Measurements from ENCODE around the gene VPREB3.

VPREB3 gene

DNA sequence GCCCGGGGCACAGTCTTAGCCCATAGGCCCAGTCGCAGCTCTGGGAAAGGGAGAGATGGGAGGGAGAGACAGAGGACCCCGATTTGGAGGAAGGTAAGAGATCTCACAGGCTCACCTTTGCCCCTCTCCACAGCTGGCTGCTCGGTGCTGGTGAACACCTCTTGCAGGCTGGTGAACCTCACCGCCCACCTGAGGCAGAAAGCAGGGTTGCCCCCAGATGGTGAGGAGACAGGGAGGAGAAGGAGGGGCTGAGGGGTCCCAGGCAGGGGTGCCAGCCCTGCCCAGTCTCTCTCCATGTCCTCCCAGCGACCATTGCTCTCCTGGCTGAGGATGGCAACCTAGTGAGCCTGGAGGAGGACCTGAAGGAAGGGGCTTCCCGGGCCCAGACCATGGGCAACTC lies 9.7 kb upstream of the VPREB3 start:
- no peak for DNase-seq

DNA sequence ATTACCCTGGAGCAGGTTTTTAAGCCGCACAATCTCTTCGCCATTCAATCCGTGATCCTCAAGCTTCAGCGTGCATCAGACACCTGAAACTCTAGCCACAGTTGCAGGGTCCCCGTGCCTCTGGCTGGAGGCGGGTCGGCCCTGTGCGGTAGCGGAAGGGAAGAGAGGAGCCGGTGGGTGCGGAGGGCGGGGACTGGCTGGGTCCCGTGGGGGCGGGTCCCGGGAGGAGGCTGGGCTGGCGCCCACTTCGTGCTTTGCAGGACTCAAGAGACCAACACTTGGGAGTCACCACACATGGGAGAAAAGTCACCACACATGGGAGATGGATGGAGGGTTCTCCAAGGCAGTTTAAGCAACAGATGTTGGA lies 9.3 kb upstream of the VPREB3 start:
- DNase-seq = peak in 1 of 2 donors; percentile 28

DNA sequence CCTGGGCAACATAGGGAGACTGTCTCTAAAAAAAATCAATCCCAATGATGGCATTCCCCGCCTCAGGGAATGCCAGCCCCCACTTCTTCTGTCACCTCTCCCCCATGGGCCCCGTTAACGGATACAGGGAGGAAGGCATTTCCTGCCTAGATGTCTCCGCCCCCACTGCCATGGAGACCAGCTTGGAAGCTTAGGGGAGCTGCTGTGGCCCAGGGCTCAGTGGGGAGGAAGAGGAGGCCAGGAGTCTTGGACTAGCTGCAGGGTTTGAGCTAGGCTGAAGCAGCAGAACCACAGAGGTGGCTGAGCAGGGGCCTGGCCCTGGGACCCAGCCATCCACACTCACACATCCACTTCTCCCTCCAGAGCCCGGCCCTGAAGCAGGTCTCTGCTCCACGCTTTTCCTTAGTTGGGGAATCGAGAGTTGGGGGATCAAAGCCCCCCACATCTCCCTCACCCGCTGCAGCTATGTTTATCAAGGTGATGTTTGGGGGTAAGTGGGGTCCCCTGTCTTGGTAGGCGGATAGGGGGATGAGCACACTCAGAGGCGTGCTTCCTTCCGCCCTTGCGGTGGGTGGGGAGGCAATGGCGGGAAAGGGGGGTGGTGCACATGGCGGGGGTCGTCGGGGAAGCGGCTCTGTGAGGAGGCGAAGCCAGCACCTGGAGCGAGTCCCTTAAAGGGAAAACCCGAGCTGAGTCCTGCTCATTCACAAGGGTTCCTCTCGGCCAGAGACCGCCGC lies 8.8 kb upstream of the VPREB3 start, which contains the start of gene C22orf15:
Gene C22orf15, plus strand, starts transcription at position 149 of the 737 bp plus-strand sequence. Its CDS starts 317 bp downstream, at position 466.
- DNase-seq = no peak

DNA sequence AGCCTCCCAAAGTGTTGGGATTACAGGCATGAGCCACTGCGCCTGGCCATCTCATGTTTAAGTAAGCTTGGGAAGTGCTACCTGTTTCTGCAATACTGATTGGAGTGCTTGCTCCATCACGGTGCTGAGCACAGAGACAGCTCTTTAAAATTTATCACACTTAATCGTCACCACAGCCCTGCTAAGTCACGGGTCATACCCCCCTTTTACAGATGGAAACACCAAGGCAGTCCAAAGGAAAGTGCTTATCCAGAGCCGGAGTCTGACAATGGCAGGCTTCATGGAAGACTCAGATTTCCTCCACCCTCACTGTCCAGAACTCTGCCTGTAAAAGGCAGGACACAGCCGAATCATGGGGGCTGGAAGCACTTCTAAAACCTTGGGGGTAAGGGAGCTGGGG lies 5.8 kb upstream of the VPREB3 start:
- DNase-seq = no peak

DNA sequence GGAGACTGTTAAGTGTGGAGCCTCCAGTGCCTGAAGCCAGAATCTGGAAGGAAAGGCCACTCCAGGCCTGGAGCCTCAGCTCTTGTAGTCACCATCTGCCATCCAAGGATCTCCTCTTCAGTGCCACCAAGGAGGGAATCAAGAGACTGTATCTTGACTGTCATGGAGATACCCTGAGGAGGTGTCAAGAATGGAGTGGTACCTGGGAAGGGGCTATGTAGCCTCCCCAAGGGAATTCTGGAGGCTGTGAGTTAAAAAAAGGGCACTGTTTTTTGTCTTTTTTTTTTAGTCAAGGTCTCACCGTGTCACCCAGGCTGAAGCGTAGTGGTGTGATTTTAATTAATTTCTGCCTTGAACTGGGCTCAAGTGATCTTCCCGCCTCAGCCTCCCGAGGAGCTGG lies 5.3 kb upstream of the VPREB3 start:
- DNase-seq = no peak

DNA sequence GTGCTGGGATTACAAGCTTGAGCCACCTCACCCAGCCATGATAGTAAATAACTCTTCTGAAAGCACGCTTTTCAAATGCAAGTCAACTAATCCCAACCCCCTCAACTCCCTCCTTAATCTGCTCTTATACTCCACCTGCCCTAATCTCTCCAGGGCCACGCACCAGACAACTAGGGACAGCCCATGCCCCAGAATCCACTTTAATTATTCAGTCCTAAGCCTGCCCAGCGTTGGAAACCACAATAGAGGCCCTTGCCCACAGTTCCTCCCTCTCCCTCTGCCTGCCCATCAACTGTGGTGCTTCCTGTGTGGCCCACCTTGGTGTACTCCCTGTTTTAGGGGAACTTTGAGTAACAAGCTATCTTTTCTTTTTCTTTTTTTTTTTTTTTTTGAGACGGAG lies 2.7 kb upstream of the VPREB3 start:
- no peak for DNase-seq

DNA sequence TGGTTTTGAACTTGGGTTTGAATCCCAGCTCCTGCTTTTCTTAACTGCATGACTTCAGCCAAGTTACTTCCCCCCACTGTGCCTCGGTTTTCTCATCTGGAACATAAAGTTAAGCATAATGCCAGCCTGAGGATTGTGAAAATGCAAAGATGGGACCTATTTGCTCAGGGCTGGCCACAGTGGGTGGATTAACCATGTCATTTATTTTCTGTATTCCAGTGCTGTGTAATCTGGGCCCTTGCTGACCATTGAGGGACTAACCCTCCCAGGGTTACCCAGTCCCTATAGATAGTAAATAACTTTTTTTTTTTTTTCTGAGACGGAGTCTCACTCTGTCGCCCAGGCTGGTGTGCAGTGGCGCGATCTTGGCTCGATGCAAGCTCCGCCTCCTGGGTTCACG lies 1.5 kb upstream of the VPREB3 start:
- no peak for DNase-seq

DNA sequence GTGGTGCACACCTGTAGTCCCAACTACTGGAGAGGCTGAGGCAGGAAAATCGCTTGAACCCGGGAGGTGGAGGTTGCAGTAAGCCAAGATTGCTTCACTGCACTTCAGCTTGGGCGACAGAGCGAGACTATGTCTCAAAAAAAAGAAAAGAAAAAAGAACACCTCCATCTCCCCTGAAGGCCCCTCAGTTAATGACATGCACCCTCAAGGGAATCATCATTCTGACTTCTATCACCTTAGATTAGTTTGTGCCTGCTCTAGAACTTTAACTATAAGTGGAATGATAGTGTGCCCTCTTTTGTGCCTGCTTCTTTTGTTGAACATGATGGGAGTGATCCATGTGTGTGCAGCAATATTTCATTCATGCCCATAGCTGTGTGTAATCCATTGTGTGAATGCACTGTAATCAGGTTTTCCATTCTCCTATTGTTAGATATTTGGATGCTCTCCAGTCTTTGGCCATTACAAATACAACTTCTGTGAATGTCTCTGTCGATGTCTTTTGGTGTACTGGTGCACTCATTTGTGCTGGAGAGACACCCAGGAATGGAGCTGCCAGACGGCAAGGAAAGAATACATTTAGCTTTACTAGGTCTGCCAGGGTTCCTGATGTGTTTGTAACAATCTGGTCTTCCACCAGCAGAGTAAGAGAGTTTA lies 883 bp upstream of the VPREB3 start:
- DNase-seq = no peak

DNA sequence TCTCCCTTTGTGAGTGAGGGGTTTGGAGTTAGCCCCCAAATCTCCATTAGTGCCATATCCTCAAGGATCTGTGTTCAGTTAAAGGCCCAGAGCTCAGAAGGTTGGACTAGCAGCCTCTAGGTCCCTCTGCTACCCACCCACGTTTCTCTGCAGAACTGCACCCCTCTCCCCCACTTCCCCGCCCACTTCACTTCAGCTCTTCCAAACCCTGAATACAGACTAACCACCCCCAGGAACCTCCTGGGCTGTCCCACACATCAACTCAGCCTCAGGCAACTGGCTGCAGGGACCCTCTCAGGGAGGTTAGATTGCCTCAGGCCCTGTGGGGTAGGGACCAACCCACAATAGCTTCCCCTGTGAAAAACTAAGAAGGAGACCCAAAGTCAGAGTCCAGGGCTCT lies 840 bp downstream of the VPREB3 start:
- peak in 1 of 2 donors; percentile 17 for DNase-seq

DNA sequence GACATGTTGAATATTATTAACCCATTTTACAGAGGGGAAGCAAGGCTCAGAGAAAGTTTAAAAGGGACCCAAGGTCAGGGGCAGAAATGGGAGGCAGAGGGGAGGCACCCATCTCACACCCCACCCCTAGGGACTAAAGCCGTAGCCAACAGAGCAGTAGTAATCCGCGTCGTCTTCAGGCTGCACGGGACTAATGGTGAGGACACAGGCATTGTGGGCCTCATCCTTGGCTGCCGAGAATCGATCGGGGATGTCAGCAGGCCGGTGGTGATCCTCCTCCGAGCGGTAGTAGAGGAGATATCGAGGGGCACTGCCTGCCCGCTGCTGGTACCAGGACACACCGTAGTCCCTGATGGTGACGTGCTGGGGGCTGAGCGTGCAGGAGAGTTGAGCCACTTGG lies 1.5 kb downstream of the VPREB3 start:
- no peak for DNase-seq

DNA sequence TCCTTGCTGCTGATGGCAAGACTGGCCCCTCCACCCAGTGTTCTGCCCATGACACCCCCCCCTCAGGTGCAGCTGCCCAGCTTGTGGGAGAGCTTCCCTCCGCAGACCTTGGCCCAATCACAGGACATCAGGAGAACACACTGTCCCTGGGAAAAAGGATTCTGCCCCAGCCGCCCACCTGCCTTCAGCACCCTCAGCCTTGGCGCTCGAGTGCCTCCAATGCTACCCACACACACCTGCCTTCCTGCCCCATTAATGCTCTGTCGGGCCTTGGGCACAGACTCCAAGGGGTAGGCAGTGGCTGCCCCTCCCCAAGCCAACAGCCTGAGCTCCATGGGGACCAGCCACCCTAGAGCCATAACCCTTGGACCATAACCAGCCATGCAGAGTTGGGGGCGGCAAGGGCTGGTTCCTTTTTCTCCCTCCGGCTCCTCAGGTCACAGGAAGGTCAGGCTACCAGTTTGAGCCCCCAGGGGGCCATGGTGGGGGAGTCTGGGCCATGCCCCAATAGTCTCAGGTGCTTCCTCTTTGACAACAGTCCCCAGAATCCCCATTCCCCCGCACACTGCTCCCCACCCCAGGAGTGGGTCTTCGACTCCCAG lies 2.0 kb downstream of the VPREB3 start:
- no peak for DNase-seq

DNA sequence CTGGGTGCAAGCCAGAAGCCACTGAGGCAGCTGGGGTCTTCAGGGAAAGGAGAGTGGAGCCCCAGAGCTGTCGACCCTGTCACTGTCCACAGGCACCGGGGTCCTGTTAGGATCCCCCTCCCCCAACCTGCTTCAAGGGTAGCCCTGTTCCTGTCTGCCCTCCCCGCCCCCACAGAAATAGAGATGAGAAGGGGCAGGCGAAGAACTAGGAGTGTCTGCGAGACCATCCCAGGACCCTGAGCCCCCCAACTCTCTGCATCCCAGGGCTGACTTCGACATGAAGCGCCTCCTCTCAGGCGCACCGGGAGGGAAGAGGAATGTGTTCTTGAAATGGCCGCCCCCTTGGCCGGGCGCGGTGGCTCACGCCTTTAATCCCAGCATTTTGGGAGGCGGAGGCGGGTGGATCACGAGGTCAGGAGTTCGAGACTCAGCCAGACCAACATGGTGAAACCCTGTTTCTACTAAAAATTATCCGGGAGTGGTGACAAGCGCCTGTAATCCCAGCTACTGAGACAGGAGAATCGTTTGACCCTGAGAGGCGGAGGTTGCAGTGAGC lies 2.7 kb downstream of the VPREB3 start:
- DNase-seq = no peak

DNA sequence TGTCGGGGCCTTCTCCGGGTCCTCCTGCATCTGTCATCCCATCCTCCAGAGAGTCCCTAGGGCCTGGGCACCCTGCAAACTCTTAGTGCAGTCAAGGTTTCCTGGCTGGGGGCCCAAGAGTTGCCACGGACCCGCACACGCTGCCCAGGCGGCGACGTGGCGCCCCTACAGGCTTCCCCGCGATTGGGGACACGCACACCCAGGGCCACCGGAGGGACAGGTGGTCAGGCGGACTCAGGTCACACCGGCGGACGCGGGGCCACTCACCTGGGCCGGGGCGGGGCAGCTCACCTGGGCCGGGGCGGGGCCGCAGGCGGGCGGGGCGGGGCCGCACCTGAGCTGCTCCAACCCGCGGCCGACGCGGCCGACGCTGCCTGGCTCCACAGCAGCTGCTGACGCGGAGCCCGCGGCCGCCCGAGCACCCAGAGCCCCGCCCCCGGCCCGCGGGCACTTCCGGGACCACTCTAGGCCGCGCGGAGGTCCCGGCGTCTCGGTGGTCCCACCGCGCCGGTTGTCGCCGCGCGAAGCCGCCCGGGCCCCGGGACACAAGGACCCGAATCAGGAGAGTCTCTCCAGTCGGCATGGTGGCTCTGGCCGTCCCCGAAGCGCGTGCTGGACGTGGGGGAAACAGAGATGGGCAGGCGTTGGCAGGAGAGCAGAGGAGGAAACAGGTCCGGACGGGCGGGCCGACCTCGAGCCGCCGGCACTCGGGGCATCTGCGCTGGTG lies 3.3 kb downstream of the VPREB3 start, which contains the start of gene ZNF70:
Gene ZNF70, minus strand, starts transcription at position 399 of the 727 bp plus-strand sequence. CDS start 5,972 bp downstream, outside the sequence.
- peak; percentile 55 to 82 for DNase-seq

DNA sequence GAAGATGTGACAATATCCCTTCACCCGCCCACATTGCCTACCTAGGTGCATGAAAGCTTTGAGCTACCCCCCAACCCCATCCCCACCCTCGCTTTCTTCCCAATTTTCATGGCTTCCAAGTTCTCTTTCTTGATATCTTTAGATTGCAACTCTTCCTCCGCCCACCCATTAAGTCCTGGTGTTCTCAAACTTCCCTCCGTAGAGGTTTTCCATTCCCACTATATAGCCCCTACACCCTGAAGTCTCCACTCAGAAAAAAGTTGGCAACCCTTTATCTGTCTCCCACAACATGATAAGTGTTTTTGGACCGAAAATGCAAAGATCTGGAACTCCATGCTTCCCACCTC lies 3.9 kb downstream of the VPREB3 start:
- DNase-seq = no peak

DNA sequence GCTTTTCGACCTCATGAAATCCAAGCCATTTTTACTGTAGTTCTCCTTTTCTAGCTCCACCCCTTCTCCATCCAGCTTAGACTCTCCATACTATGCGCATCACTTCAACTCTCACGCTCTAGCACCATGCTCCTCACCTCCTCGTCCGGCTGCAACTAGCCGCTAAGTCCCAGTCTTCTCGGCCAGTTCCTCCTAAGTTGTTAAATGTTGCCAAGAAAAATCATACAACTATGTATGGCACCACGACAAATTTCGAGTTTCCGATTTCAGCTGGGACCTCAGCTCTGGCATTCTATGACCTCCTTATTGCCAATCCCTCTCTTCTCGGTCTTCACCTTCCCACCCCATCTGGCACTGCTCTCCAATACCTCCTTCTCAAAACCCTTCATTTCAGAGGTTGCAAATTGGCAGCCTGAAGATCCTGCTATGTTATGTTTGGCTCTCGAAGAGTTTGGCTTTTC lies 4.4 kb downstream of the VPREB3 start:
- DNase-seq = no peak

DNA sequence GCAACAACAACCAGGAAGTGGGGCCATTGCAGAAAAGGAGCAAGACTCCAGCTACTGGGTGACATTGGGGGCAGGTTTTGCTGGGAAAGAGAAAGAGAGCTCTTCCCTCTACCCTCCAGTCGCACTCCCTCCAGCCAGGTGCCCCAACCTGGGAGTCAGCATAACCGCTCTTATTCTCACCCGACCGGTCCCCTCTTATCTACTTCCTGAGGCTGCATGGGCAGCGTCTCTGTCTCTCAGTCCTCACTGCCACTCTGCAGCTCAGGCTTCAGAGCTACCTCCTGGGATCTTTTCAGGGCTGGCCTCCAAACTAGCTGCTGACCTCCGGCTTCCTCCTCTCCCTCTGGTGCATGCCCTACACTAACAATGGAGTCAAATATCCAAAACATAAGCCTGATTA lies 8.4 kb downstream of the VPREB3 start:
- peak in 1 of 2 donors; percentile 9 for DNase-seq

DNA sequence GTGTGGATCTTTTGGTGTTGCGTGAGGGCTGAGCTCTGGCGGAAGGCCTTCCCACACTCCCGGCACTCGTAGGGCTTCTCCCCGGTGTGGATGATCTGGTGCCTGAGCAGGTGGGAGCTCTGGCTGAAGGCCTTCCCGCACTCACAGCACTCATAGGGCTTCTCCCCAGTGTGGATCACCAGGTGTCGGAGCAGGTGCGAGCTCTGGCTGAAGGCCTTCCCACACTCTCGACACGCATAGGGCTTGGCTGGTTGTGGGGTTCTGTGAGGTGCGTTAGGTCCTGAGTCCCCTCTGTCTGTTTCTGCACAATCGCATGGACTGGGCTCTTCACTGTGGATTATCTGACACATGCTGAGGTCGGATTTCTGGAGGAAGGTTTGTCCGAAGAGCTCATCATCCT lies 9.7 kb downstream of the VPREB3 start:
- DNase-seq = no peak

DNA sequence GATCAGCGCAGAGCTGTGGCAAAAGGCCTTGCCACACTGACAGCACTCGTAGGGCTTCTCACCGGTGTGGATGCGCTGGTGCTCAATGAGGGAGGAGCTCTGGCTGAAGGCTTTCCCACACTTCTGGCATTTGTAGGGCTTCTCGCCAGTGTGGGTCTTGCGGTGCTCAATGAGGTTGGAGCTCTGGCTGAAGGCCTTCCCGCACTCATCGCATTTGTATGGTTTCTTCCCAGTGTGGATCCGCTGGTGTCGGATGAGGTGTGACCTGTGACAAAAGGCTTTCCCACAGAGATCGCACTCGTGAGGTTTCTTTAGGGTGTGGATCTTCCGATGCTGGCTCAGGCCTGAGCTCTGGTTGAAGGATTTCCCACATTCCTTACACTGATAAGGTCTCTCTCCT lies 10.2 kb downstream of the VPREB3 start:
- DNase-seq = no peak

DNA sequence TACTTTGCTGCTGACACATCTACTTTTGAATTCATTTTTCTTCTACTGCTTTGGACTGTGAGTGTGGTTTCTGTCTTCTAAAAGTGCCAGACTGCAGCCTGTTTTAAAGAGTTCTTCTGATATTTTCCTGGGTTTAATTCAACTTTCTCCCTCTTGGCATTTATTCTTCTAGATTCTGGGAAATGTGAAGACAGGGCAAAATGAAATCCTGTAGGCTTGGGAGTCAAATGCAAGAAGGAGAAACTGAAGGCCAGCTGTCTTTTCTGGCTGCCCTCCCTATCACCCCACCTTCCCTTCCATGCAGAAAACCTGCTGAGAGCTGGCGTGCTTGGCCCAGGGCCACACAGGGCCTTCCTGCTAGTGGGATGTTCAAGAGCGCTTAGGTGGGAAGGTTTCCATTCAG lies 10.9 kb downstream of the VPREB3 start:
- no peak for DNase-seq

DNA sequence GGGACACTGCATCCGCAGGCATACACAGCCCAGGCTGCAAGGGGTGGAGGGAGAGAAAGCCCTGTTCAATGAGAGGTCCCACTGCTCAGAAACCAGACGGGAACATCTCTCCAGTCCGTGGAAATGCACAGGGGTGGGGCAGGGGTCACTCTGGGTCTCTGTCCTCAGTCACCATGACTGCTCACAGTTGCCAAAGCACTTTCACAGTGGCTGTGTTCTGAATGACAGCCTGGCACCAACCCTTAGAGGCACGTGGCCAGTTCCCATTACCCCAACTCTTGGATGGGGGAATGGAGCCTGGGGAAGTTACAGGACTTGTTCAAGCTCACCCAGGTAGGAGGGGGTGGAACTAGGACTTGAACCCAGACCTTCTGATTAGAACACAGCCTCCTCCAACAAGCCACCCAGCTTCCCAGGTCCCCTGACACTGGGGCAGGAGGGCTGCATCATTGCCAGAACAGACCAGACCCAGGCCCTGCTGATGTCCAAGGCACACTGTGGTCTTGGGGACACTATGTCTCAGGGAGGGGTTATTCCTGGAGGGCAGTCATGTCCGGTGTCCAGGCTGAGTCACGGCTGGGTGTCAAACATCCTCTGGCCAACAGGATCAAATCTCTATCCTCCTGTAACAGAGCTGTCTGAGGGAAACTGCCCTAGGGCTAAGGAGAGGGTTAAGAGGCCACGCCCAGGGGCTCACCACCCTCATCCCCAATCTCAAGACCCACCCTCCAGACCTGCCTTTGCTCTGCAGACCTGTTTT lies 11.5 kb downstream of the VPREB3 start:
- DNase-seq = no peak

DNA sequence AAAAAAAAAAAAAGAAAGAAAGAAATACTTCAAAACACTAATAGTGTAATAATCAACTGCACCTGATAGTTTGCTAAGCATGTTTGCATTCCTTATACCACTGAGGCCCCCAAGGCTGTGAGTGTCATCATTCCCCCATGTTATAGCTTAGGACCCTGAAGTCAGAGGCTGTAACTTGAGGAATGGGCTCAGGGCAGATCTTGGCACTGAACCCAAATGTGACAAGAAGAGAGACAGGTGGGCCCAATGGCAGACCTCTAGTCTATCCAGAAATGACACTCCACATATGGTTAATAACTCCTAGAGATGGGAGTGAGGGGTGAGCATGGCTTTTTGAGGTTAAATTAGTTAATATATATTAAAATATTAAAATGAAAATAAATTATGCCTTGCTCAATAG lies 16.5 kb downstream of the VPREB3 start:
- no peak for DNase-seq

DNA sequence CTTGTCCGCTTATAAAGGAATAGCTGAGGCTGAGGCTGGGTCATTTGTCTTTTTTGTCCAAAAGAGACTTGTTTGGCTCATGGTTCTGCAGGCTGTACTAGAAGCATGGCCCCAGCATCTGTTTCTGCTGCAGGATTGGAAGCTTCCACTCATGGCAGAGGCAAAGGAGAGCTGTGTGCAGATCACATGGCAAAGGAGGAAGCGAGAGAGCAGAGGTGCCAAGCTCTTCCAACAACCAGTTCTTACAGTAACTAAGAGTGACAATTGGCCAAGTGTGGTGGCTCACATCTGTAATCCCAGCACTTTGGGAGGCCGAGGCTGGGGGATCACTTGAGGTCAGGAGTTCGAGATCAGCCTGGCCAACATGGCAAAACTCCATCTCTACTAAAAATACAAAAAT lies 26.1 kb downstream of the VPREB3 start:
- DNase-seq = peak; percentile 49 to 64

Data from inflammatory macrophage (primary cell).